Epidermal melanocyte (primary cell): ENCODE measurements around the gene PYURF.
"Not testable (repeated sequence)": the region's sequence is repeated elsewhere in the genome, so short reads cannot be mapped to it uniquely, and the experiment has no call there.

Source experiments
- DNase-seq: peaks from one replicate; pipeline ENCODE4 v3.0.0; 2011; ENCODE audit warnings: low spot score; ENCODE audit not compliant: insufficient read length

Gene PYURF, protein sequence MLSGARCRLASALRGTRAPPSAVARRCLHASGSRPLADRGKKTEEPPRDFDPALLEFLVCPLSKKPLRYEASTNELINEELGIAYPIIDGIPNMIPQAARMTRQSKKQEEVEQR

DNA sequence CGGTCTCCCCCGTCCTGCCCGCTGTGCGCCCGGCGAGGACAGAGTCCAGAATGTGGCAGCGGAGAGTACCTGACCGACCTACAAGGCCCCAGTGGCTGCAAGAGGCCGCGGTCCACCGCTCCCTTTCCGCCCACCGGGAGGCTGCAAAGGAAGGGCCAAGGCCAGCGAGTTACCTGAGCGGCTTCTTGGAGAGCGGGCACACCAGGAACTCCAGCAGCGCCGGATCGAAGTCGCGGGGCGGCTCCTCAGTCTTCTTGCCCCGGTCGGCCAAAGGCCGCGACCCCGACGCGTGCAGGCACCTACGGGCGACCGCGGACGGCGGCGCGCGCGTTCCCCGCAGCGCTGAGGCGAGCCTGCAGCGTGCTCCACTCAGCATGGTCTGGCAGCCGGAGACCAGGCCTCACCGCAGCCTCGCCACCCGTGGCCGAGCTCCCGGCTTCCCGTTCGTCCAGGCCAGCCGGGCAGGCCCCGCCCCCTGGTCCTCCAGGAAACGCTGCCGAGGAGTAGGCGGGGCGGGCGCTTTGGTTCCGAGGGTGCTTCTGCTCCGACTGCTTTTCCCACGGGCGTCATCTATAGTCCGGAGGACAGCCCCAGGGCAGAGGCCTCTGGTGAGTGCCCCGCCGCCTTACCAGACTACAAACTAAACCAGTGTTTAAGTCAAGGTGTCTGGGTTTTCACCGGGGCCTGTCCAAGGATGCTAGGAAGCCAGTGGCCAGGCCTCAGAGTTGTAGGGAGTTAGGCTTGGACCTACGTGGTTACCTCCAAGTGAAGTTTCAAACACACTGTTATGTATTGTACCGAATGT lies at the start of gene PYURF:
PYURF (minus strand) TSS at position 452 of the 805 bp plus-strand sequence; CDS start at position 376, 76 bp downstream.
- peak; percentile 74 for DNase-seq

DNA sequence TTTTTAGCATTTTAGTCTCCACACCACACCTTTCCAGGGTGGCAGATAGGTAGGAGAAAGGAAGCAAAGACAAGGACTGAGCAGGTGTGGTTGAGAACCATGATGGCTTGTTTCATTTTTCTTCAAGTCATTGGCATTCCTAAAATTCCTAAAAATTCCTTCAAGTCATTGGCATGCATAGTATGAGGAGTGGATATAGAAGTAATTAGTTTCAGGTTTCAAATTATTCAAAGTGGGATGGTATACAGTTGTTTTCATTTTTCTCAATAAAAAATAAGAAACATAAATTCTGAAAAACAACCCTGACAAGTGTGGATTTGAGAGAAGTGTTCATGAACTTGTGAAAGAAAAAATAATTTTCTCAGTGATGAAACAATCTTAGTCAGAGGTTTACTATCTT lies 46.4 kb upstream of the PYURF start:
- no peak for DNase-seq

DNA sequence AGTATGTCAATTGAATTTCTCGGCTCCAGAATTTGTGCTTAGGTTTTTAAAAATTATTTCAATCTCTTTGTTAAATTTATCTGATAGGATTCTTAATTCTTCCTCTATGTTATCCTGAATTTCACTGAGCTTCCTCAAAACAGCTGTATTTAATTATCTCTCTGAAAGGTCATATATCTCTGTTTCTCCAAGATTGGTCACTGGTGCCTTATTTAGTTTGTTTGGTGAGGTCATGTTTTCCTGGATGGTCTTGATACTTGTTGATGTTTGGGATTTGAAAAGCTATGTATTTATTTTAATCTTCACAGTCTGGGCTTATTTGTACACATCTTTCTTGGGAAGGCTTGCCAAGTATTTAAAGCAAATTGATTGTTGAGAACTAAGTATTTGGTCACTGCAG lies 44.0 kb upstream of the PYURF start:
- no peak for DNase-seq

DNA sequence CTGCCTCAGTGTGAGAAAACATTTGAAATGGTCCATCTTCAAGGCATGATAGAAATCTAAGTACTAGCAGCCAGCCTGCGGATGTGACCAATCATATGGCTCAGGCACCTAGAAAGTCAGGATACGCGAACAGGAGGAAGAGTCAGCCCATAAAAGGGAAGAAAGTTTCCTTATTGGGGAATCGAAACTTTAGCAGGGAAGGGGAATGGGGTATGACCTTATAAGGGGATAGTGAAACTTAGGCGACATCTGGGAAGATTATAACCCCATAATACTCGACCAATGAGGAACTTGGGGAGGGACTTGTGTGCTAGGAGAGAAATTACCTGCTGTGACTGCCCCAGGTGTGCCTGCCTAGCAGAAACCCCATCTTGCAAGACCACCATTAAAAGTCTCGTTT lies 26.2 kb upstream of the PYURF start:
- no peak for DNase-seq

DNA sequence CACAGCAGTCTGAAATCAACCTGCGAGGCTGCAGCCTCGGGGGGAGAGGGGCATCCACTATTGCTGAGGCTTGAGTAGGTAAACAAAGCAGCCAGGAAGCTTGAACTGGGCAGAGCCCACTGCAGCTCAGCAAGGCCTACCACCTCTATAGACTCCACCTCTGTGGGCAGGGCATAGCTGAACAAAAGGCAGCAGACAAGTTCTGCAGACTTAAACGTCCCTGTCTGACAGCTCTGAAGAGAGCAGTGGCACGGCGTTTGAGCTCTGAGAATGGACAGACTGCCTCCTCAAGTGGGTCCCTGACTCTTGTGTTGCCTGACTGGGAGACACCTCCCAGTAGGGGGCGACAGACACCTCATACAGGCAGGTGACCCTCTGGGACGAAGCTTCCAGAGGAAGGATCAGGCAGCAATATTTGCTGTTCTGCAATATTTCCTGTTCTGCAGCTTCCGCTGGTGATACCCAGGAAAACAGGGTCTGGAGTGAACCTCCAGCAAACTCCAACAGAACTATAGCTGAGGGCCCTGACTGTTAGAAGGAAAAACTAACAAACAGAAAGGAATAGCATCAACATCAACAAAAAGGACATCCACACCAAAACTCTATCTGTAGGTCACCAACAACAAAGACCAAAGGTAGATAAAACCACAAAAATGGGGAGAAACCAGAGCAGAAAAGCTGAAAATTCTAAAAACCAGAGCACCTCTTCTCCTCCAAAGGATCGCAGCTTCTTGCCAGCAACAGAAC lies 15.9 kb upstream of the PYURF start:
- not testable (repeated sequence) for DNase-seq

DNA sequence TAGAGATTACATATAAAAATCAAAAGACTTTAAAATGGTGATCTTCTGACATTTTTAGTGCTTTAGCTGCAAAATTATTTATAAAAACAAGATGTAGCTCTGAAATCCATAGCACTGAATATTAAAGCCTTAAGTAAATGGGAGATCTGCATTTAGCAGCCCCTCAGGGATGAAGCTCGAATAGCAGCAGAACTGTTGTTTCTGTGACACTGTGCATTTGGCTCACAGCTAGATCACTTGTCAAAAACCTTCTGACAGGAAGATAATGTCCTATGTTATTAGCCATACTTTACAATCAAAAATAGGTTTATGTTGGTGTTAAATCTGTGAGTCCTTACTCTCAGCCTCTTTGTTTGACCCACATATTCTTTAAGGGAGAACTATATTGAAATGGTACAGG lies 14.1 kb upstream of the PYURF start:
- no peak for DNase-seq

DNA sequence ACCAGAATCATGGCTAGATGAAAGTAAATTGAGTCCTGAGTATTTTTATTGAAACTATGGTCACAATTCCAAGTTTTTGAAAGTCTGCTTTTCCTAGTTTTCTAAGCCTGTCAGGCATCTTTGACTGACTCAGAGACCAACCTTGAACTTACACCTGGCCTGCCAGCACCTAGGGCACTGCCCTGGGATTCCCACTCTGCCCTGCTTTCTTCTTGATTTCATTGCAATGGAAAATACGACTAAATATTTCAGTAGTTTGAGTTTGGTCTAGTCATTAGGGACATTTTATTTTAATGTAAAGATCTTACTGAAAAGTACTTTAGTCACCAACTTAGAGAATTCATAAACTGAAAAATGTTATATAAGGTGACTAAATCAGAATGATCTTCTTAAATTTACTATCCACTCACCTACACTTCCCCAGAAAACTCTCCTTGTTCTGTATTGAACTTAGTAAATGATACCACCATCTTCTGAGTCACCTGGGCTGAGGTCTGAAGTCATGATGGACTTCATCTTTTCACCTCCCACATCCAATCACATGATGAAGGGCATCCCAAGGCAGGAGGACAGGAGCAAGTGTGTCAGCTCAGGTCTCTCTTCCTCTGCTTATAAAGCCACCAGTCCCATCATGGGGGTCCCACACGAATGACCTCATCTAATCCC lies 11.6 kb upstream of the PYURF start:
- DNase-seq, result no peak

DNA sequence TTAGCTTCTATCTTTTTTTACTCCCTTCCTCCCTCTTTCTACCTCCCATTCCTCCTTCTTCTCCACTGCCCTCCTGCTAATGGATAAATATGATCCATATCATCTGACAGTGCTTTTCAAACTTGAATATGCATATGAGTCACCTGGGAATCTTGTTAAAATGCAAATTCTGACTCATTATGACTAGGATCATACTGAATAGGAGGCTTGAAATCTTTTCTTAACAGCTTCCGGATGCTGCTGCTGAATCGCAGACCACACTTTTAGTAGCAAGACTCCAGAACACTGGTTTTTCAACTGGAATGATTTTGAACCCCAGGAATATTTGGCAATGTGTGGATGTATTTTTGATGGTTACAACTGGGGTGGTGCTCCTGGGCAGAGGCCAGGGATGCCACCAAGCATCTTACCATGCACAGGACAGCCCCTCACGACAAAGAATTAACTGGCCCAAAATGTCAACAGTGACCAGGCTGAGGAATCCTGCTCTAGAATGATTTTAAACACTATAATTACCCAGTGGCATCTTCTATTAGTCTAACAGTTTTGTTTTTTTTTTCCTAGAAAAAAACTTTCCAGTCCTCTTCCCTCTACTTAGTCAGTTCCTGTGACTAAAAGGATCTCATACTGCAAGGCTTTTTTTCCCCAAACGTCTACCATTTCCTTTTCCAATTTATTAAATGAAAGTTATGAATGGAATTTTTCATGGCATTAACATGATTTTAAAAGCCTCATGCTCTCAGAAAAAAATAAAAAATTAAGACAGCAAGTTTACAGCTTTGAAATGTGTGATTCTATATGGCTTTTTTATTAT lies 10.6 kb upstream of the PYURF start:
- no peak for DNase-seq

DNA sequence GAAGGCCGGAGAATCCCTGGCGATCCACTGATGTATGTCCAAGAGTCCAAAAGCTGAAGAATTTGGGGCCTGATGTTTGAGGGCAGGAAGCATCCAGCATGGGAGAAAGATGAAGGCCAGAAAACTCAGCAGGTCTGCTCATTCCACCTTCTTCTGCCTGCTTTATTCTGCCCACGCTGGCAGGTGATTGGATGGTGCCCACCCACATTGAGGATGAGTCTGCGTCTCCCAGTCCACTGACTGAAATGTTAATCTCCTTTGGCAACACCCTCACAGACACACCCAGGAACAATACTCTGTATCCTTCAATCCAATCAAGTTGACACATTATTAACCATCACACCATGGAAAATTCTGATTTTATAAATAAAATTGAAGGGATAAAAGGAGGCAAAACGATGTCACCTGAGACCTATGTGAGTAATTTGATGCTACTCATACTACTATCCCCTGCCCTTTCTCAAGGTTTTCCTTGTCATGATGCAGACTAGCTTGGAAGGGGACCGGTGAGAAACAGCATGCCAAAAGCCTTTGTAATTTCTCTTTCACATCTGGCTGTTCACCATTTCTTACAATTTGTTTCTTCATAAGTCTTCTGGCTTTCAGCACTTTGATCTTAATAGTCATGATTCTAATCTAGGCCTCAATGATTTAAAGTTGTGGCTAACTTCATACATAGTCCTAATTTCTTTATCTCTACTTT lies 9.7 kb upstream of the PYURF start:
- DNase-seq, result no peak

DNA sequence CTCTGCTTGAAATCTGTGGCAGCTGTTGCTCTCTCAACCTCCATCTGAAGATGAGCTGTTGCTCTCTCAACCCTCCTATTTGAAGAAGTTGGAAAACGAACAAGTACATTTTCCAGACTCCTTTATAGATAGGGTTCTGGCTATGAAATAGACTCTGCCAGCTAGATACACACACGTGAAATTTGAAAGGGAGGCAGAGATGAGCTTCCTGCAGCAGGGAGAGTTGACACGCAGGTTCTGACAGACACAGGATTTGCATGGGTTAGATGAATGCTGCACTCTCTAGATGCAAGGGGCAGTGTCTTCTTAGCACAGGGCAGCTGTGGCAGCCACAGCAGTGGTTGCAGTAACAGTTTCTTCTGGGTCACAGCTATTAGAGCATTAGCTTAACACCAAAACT lies 8.0 kb upstream of the PYURF start:
- no peak for DNase-seq

DNA sequence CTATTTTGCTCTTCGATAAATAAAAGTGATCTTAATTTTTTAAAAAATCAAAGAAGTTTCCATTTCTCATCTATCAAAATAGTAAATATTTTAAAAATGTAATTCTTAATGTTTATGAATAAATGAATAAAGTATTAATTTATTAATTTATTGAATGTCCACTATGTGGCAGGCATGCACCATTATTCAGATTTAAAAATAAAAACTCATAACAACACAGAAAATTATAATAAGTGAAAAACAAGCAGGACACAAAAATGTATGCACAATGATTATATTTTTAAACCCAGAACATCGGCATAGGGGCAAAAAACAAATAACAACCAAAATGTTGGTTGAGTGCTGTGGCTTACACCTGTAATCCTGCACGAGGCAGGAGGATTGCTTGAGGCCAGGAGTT lies 5.3 kb upstream of the PYURF start:
- DNase-seq, result no peak

DNA sequence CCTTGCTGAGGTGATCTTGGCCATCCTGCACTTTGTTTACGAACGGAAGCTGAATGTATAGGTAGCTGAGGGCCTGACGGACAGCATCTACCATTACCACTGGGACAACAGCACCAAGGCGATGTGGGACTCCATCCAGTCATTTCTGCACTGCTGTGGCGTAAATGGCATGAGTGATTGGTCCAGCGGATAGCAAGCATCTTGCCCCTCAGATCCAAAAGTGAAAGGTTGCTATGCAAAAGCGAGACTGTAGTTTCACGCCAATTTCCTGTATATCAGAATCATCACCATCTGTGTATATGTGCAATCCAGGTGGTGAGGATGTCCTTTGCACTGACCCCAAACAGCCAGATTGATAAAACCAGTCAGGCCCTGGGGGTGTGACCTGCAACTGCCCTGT lies 4.2 kb upstream of the PYURF start:
- DNase-seq, result no peak

DNA sequence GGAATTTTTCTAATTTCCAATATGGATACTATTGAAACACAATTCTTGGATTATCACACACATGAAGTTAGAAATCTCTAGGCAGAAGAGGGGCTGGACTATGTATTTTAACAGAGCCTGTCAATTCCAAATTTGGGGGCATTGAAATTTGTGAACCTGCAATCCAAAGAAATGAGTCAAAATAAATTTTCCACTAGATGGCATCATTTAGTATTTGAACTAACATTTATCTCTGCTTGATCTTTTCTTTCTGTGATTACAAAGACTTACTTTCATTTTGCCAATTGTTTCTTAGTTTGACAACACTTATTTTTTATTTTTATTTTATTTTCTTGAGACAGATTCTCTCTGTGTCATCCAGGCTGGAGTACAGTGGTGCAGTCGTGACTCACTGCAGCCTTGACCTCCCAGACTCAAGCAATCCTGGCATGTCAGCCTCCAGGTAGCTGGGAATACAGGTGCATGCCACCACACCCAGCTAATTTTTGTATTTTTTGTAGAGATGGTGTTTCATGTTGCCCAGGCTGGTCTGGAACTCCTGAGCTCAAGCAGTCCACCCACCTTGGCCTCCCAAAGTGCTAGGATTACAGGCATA lies 2.7 kb upstream of the PYURF start:
- no peak for DNase-seq

DNA sequence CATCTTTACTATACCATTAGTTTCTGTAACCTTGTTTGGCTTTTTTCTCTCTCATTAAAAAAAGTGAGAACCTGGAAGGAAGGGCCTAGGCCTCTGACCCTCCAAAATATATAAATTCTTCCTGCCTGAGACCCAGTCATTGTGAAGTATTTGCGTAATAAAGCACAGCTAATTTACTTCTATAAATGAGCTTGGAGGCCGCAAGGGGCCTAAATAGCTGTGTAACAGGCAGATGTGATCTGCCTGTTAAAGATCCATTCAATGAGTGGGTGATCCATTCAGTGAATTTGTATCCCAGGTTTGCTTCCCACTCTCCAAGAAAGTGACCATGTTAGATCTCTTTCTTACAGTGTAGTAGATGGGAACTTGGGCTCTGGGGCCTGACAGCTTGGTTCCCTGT lies 595 bp upstream of the PYURF start:
- no peak for DNase-seq

DNA sequence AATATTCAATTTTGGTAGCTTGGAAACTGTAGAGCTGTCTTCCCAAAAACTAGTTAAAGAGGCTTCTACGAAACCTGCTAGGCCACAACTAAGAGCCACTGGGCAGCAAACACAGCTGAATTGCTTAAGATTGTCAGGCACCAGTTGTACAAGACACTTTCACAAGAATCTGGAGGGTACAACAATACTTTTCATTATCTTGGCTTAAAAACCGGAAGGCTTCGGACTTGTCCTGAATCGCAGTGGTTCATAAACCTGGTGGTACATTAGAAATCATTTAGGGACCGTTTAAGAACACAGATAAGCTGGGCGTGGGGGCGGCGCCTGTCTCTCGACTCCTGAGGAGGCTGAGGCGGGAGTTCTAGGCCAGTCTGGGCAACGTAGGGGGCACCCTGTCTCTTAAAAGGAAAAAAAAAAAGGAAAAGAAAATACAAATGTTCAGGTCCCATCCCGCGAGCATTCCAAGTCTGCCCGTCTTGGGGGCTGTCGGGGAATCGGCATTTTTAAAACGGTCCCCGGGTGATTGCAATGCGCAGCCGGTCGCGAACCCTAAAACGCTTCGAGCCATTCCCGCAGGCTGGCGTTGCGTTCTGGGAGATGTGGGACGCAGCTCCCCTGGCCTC lies 763 bp downstream of the PYURF start:
- no peak for DNase-seq

DNA sequence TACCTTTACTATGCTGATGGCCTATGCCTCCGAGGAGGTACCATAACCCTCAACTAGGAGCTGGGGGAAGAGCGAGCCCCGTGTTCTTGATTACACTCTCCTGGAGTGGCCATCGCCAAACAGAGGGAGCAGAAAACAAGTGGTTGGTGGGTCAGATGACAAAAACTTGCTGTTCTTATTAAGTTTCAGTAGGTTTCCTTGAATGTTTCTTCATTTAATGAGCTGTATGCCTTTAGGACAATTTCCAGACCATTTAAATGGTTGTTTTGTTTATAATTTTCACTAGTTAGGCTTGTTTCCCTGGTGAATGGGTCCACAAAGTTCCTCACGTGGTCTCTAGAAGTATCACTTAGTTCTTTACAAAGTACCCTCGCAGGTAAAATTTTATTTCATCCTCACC lies 4.7 kb downstream of the PYURF start:
- DNase-seq, result peak; percentile 33

DNA sequence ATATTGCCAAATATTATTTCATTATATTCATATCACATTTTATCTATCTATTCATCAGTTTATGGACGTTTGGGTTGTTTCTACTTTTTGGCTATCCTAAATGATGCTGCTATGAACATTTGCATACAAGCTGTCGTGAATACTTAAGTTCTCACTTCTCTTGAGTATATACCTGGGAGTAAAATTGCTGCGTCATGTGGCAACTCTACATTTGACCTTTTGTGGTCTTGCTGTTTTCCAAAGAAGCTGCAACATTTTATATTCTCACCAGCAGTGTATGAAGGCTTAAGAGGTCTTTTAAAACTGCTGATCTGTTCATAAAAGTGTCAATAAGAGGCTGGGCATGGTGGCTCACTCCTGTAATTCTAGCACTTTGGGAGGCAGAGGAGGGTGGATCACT lies 5.8 kb downstream of the PYURF start:
- no peak for DNase-seq

DNA sequence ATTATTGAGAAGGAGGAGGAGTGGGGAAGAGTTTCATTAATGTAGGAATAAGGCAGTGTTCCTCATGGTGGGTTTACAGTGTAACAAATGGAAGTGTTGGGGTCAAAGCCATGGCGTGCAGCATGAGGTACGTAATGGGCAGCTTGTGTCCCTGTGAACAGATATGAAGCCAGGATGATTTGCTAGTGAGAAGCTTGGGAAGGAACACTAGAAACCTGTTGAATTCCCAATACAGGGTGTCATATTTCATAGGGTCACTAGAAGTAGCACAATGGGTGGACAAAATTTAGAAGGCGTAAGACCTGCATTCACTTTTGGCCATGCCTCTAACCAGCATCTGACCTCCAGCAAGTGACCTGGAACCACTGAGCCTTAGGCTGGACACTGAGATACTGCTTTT lies 6.8 kb downstream of the PYURF start:
- no peak for DNase-seq

DNA sequence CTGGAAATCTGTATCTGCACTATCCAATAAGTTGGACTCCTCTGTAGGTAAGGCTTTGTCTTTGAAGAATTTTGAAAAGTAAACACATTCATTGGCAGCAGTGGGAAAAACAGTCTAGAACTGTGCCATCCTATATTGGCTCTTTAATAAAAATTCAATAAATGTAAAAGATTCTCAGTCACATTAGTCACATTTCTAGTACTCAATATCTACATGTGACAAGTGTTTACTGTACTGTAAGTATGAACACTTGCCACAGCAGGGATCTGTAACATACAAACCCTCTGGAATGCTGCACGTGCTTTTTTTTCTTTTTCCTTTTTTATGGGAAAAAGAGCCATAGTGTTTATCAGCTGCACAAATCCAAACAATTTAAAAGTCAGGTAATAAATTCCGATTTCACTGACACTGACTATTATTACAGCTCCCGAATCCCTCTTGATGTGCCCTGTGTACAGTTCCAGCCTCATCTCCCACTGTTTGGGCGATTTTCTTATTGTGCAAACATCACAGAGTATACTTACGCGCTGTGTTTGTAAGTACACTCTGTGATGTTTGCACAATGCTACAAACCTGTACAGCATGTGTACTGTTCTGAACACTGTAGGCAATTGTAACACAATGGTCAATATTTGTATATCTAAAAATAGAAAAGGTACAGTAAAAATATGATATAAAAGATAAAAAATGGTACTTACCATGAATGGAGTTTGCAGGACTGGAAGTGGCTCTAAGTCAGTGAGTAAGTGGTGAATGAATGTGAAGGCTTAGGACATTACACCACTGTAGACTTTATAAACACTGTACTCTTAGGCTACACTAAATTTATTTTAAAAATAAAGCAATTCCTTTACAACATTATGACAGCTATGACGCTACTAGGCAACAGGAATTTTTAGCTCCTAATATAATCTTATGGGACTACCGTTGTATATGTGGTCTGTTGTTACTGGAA lies 8.7 kb downstream of the PYURF start:
- no peak for DNase-seq
